A172 (cell line): ENCODE data around the gene DRD2. TPM values are rescaled to one million over a fixed set of nuclear protein-coding genes. Genes with fewer than 3 reads are reported as not detected.

ENCODE experiments used
- DNase-seq: peaks from one replicate; pipeline ENCODE4 v3.0.0-alpha.2; 2015; ENCODE audit warnings: low spot score
- total RNA-seq: library from RNA; depleted of rRNA; stranded (reverse); fragments of >200 nt; shearing (Covaris generic); gene quantifications from 2 replicates; pipeline ENCODE4 v1.2.3, GENCODE V29; 2014; rRNA removed

DRD2 gene
- total RNA-seq, 1 experiment from 2014 or later = not detected

- DNase-seq = no peak
Observed at GRCh38 chr11:113372309-113372708, 102.9 kb downstream of the DRD2 start.

- DNase-seq = no peak
Observed at GRCh38 chr11:113370634-113371033, 104.6 kb downstream of the DRD2 start.

DNA sequence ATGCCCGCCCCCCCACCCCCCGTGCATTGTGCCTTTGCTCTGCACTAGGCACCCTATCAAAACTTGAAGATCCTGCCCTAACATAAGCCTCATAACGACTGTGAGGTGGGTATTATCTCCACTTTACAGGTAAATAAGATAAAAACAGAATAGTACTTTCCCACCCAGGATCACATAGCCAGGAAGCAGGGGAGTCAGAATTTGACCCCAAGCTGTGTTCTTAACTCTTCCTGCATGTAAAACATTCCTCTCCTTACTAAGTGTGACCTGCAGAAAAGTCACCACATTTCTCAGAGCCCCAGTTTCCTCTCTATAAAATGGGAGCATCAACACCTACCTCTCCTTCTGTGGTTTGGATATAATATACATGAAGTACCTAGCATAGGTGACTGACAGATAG lies 105.8 kb downstream of the DRD2 start:
- DNase-seq = no peak

DNA sequence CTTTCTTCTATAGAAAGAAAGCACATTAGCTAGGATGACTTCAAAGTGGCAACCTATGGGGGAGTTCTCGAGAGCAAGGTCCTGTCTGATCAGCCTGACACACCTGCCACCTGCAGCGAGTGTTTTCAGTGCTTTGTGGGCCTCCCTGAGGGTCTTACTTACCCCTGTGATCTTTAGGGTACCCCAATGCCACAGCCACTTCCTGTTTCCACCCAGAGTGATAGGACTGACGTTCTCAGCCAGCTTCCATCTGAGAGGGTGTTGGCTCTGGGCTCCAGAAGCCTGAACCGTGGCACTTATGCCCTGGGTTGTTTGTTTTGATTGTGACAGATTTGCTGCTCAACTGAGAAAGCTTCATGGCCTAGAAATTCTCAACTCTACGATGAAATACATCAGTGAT lies 109.3 kb downstream of the DRD2 start:
- DNase-seq = no peak

DNA sequence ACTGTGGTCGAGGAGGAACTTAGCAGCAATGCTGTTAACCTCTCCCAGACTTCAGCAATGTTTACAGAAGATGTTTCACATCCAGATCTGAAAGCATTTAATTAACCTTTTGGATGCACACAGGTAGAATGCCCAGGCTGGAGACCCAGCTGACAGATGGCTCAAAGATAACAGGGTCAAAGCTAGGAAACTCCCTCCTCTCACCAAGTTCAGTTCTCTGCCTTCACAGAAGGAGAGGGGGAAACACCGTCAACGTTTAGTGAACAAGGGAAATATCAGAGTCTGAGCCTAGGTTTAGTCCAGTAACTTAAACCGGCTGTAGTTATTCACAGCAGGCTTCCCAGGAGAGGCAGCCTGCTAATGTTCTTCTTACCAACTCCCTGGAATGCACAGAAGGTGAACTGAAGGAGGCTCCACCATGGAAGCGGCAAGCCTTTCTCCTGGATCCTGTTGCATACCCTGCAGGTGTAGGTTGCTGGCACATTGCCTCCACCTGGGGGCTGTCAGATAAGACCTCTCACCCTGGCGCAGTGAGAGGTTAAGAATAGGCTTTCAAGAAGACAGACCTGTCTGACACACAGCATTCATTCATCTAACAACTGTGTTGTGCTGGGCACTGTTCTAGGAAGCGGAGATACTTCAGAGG lies 111.1 kb downstream of the DRD2 start:
- DNase-seq = no peak

- DNase-seq = peak; percentile 62
Observed at GRCh38 chr11:113363406-113363805, 111.8 kb downstream of the DRD2 start.

Other genes starting within 250 kb of the DRD2 start
- gene TTC12, start 160.8 kb downstream of the DRD2 start, total RNA-seq = 6.9 and 9.1 TPM in 2 replicates
- not detected in 2 replicates for gene ANKK1, start 87.6 kb downstream of the DRD2 start, total RNA-seq
- gene TMPRSS5, start 230.9 kb upstream of the DRD2 start, total RNA-seq = 0.17 and 0.62 TPM in 2 replicates